ENCODE measurements around the gene TTC34. TPM values are rescaled to one million over a fixed set of nuclear protein-coding genes. Genes with fewer than 3 reads are reported as not detected.
A peak's percentile ranks its signal among the peaks of the same experiment; 100 is the strongest.

Gene TTC34
- total RNA-seq, 1 experiment from 2014 or later: 0.79 TPM

- H3K9me3 ChIP-seq: 0 out of 2 replicates have a peak, but pooled peaks cover 5% of the 10 kb centered on the region
- POLR2A ChIA-PET: no interaction called here
- Mint-ChIP-seq H3K36me3 (ENCODE audit: insufficient read depth, unreplicated experiment) (no peaks in the 10 kb centered on the region), H3K27ac (ENCODE audit: unreplicated experiment) (no peak overlapping the region), H3K9me3 (ENCODE audit: unreplicated experiment) (no peaks in the 10 kb centered on the region), H3K27me3 (ENCODE audit: insufficient read depth, unreplicated experiment) (no peaks in the 10 kb centered on the region), H3K4me3 (ENCODE audit: unreplicated experiment) (no peak overlapping the region), H3K4me1 (ENCODE audit: low read depth, unreplicated experiment) (no peaks in the 10 kb centered on the region)
- no peaks in the 10 kb centered on the region for H3K36me3 ChIP-seq (ENCODE audit: control insufficient read depth, insufficient read depth, low read length)
- DNase-seq: no peak
- H3K27me3 ChIP-seq (replicated peaks; ENCODE audit: control insufficient read depth, insufficient read depth, low read length): no peaks in the 10 kb centered on the region
- no TSS peak for BruUV-seq (replicated peaks)
- no peaks in the 10 kb centered on the region for H3K4me1 ChIP-seq
- TF ChIP-seq, protein P1, sequence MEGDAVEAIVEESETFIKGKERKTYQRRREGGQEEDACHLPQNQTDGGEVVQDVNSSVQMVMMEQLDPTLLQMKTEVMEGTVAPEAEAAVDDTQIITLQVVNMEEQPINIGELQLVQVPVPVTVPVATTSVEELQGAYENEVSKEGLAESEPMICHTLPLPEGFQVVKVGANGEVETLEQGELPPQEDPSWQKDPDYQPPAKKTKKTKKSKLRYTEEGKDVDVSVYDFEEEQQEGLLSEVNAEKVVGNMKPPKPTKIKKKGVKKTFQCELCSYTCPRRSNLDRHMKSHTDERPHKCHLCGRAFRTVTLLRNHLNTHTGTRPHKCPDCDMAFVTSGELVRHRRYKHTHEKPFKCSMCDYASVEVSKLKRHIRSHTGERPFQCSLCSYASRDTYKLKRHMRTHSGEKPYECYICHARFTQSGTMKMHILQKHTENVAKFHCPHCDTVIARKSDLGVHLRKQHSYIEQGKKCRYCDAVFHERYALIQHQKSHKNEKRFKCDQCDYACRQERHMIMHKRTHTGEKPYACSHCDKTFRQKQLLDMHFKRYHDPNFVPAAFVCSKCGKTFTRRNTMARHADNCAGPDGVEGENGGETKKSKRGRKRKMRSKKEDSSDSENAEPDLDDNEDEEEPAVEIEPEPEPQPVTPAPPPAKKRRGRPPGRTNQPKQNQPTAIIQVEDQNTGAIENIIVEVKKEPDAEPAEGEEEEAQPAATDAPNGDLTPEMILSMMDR (IDR thresholded peaks at IDR 0.05; ENCODE audit: insufficient read depth in 1 of 2, low read depth in 1 of 2, low read length in 1 of 2, severe bottlenecking in 1 of 2, unreplicated experiment in 1 of 2): no peak
- H3K4me3 ChIP-seq (ENCODE audit: low read depth, low read length): no peak overlapping the region
- CTCF ChIA-PET: no interaction called here
- intact Hi-C loops (cut with micrococcal nuclease; ENCODE audit: unreplicated experiment): no loop called here
These were observed 156.8 kb downstream of the TTC34 start for GRCh38 chr1:2644591-2645101.

GRCh38 chr1:2644171-2644570 lies 157.3 kb downstream of the TTC34 start:
- no peak overlapping the region for H3K4me3 ChIP-seq (ENCODE audit: low read depth, low read length)
- H3K4me1 ChIP-seq: no peaks in the 10 kb centered on the region
- H3K27me3 ChIP-seq (replicated peaks; ENCODE audit: control insufficient read depth, insufficient read depth, low read length): no peaks in the 10 kb centered on the region
- POLR2A ChIA-PET: no interaction called here
- Mint-ChIP-seq H3K4me3 (ENCODE audit: unreplicated experiment) (peak overlapping the region; percentile 82), H3K36me3 (ENCODE audit: insufficient read depth, unreplicated experiment) (no peaks in the 10 kb centered on the region), H3K4me1 (ENCODE audit: low read depth, unreplicated experiment) (no peaks in the 10 kb centered on the region), H3K9me3 (ENCODE audit: unreplicated experiment) (no peaks in the 10 kb centered on the region), H3K27ac (ENCODE audit: unreplicated experiment) (no peak overlapping the region), H3K27me3 (ENCODE audit: insufficient read depth, unreplicated experiment) (no peaks in the 10 kb centered on the region)
- intact Hi-C loops (cut with micrococcal nuclease; ENCODE audit: unreplicated experiment): no loop called here
- CTCF ChIA-PET: no interaction called here
- BruUV-seq (replicated peaks): no TSS peak
- 0 out of 2 replicates have a peak, but pooled peaks cover 5% of the 10 kb centered on the region for H3K9me3 ChIP-seq
- TF ChIP-seq, protein P1 (IDR thresholded peaks at IDR 0.05; ENCODE audit: insufficient read depth in 1 of 2, low read depth in 1 of 2, low read length in 1 of 2, severe bottlenecking in 1 of 2, unreplicated experiment in 1 of 2): no peak
- no peaks in the 10 kb centered on the region for H3K36me3 ChIP-seq (ENCODE audit: control insufficient read depth, insufficient read depth, low read length)
- DNase-seq: no peak

- Histone ChIP-seq H3K4me1 (no peaks in the 10 kb centered on the region), H3K36me3 (ENCODE audit: control insufficient read depth, insufficient read depth, low read length) (no peaks in the 10 kb centered on the region), H3K4me3 (ENCODE audit: low read depth, low read length) (peak overlapping the region; percentile 37), H3K27me3 (replicated peaks; ENCODE audit: control insufficient read depth, insufficient read depth, low read length) (no peaks in the 10 kb centered on the region), H3K9me3 (0 out of 2 replicates have a peak, but pooled peaks cover 5% of the 10 kb centered on the region)
- Mint-ChIP-seq H3K27me3 (ENCODE audit: insufficient read depth, unreplicated experiment) (no peaks in the 10 kb centered on the region), H3K27ac (ENCODE audit: unreplicated experiment) (no peak overlapping the region), H3K36me3 (ENCODE audit: insufficient read depth, unreplicated experiment) (no peaks in the 10 kb centered on the region), H3K4me1 (ENCODE audit: low read depth, unreplicated experiment) (no peaks in the 10 kb centered on the region), H3K4me3 (ENCODE audit: unreplicated experiment) (peak overlapping the region; percentile 82), H3K9me3 (ENCODE audit: unreplicated experiment) (no peaks in the 10 kb centered on the region)
- intact Hi-C loops (cut with micrococcal nuclease; ENCODE audit: unreplicated experiment): loop anchor here (2.0 kb wide), 1 partner anchor 57 kb away; the partner anchor contains the start of gene PRXL2B
- TF ChIP-seq, protein P1 (IDR thresholded peaks at IDR 0.05; ENCODE audit: insufficient read depth in 1 of 2, low read depth in 1 of 2, low read length in 1 of 2, severe bottlenecking in 1 of 2, unreplicated experiment in 1 of 2): no peak
- no TSS peak for BruUV-seq (replicated peaks)
- no peak for DNase-seq
- ChIA-PET CTCF (no interaction called here), POLR2A (no interaction called here)
These were observed 157.9 kb downstream of the TTC34 start for GRCh38 chr1:2643414-2644077.
